Measurements from ENCODE around the gene KRT3.

The KRT3 gene

DNA sequence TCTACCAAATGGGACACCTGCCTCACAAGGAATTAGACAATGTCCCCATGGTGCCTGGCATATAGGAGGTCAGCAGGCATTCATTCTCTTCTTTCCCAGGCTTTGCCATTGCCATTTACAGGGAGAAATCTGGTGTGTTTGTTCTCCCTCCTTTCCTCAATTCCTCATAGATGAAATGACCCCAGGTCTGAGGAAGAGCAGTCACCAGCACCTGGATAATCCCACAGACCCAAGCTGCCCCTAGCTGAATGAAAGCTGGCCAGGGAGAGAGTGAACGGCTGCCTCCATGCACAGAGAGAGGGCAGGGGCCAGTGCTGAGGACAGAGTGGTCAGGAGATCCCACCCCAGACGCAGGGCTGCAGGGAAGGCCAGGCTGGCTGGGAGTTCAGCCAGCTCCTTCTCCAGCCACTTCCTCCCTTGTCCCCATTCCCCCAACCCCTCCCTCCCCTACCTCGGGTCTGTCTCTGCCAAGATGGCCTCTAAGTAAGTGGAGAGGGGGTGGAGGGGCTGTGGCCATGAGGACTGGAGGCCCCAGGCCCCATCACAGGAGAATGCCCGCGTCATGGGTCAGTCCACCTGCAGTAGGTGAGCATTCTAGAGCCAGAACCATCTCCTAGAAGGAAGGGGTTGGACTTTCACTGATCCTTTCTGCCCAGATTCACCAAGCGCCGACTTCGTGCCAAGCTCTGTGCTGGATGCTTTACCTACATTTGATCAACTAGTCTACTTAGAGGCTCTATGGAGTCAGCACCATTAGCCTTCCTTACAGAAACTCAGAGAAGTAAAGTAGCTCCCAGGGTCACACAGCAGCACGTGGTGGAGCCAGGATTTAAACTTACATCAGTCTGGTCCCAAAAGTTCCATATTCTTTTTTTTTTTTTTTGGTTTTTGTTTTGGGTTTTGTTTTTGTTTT lies 20.0 kb upstream of the KRT3 start:
- no peak for TF ChIP-seq CTCF (conservative IDR thresholded peaks at IDR 0.05)
- H3K27ac ChIP-seq: no peak overlapping the region

DNA sequence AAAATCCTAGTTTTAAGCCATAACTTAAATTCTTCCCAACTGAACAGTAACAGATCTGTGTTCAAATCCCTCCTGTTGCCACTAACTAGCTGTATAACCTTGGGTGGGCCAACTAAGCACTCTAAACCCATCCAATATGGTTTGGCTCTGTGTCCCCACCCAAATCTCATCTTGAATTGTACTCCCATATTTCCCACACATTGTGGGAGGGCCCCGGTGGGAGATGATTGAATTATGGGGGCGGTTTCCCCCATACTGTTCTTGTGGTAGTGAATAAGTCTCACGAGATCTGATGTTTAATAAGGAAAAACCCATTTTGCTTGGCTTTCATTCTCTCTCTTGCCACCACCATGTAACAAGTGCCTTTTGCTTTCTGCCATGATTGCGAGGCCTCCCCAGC lies 19.2 kb upstream of the KRT3 start:
- no peak for TF ChIP-seq CTCF (conservative IDR thresholded peaks at IDR 0.05)
- H3K27ac ChIP-seq: no peak overlapping the region

GRCh38 chr12:52814710-52815155 lies 18.8 kb upstream of the KRT3 start:
- no peak for TF ChIP-seq CTCF (conservative IDR thresholded peaks at IDR 0.05)
- H3K27ac ChIP-seq: no peak overlapping the region

- no peak for TF ChIP-seq CTCF (conservative IDR thresholded peaks at IDR 0.05)
- H3K27ac ChIP-seq: no peak within 1 kb of the TSS
These were observed 18.2 kb upstream of the KRT3 start, which contains the start of gene KRT4 for GRCh38 chr12:52813885-52814709. Gene KRT4, minus strand, starts transcription at chr12:52814116. Its CDS starts 58 bp downstream, at chr12:52814058.

GRCh38 chr12:52813203-52813819 lies 17.4 kb upstream of the KRT3 start:
- TF ChIP-seq CTCF (conservative IDR thresholded peaks at IDR 0.05): no peak
- H3K27ac ChIP-seq: no peak overlapping the region

DNA sequence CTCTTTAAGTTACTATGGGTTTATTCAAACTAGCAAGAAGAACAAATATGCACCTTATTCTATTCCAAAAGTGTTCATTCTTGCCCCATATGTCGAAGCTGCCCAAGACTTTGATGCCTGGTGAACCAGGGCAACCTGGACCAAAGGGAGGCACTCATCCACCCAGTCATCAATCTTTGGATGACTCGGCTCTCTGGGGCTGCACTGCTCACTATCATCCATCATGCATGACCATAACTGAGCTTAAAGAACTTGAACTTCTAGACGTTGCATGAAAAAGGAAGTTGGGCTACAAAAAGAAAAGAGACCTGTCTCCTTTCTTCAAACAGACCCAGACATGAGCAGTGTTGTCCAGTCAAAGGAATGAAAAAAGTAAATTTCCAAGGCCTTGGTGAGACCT lies 16.8 kb upstream of the KRT3 start:
- no peak for TF ChIP-seq CTCF (conservative IDR thresholded peaks at IDR 0.05)
- no peak overlapping the region for H3K27ac ChIP-seq

DNA sequence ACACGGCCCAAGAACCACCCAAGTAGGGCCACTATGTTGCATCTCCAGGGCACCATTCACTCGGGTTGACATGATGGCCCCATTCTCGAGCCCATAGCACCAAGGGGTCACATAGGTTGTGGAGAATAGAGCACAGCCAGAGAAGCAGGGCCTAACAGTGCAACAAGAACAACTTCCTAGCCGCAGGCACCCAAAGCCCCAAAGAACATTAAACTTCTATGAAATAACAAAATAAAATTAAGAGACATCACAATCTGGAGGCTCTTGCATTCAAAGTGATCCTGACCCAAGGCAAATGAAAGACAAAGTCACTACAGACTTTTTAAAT lies 16.1 kb upstream of the KRT3 start:
- no peak for TF ChIP-seq CTCF (conservative IDR thresholded peaks at IDR 0.05)

More for the DNA sequence above, 16.1 kb upstream of the KRT3 start:
- H3K27ac ChIP-seq: no peak overlapping the region
